ENCODE data around the gene QRFP.

The QRFP gene

DNA sequence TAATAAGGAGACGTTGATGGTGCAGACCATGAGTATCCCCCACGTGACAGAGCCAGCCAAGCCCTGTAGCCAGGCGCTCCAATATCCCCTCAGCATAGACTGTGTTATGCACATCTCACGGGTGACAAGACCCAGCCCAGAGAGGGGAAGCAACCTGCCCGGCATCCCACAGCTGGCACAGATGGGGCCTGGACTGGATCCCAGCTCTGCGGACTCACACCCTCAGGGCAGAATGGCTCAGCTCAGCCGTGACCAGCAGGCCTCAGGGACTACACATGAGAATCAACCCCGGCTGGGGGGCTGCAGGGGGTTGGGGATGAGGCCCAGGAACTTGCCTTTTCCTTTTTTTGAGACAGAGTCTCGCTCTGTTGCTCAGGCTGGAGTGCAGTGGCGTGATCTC, 30.7 kb upstream of the QRFP start:
- Histone ChIP-seq H3K27me3 (ENCODE audit: low read length) (no peaks in the 10 kb centered on the region), H4K20me1 (ENCODE audit: low read depth, low read length) (no peaks in the 10 kb centered on the region), H3K9me3 (ENCODE audit: insufficient read depth, low read length) (no peaks in the 10 kb centered on the region), H3K9me2 (replicated peaks; ENCODE audit: insufficient read depth, low read length) (no peaks in the 10 kb centered on the region), H2AFZ (ENCODE audit: low read depth, low read length, severe bottlenecking) (no peak overlapping the region), H3F3A (ENCODE audit: insufficient read depth) (no peaks in the 10 kb centered on the region), H3K4me3 (ENCODE audit: insufficient read depth, low read length, poor library complexity, severe bottlenecking) (no peak overlapping the region), H3K4me2 (ENCODE audit: low read depth, low read length, poor library complexity, severe bottlenecking) (no peak overlapping the region), H3K27ac (ENCODE audit: low read depth, low read length) (no peak overlapping the region), H3K36me3 (ENCODE audit: low read length) (no peaks in the 10 kb centered on the region), H3K9ac (ENCODE audit: low read length) (no peak overlapping the region), H3K79me2 (ENCODE audit: insufficient read depth, low read length) (no peaks in the 10 kb centered on the region)
- TF ChIP-seq CTCF (IDR thresholded peaks at IDR 0.05; ENCODE audit: insufficient read depth, low read length, poor library complexity, severe bottlenecking) (no peak), EZH2phosphoT487 (conservative IDR thresholded peaks at IDR 0.05; ENCODE audit: low read length) (no peak)

DNA sequence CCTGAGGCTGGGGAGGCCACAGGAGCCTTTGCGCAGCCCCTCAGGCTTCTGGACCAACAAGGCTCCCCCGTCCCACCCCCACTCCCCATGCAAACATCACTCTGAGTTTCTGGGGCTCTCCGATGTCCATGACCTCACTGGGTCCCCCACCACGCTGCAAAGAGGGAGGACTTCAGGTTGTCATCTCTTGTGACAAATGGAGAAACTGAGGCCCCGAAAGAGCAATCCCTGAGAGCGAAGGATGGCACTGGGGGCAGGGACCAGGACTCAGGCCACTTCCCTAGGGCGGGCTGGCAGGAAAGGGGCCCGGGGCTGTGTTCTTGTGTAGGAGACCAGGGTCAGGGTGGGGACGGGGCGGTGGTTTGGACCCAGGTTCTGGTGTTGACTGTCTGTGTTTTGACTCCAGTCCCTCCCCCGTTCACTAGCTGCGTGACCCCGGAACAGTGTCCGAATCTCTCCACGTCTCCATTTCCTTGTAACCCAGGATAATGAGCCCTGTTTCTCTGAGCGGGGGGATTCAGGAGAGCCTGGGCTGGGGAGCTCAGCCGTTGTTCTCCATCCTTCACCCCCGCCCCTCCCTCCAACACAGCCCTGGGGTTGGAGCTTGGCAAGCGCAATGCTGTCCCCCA, 28.6 kb upstream of the QRFP start:
- H3K4me3 ChIP-seq (ENCODE audit: insufficient read depth, low read length, poor library complexity, severe bottlenecking): no peak overlapping the region
- no peaks in the 10 kb centered on the region for H3K27me3 ChIP-seq (ENCODE audit: low read length)
- TF ChIP-seq EZH2phosphoT487 (conservative IDR thresholded peaks at IDR 0.05; ENCODE audit: low read length) (no peak), CTCF (IDR thresholded peaks at IDR 0.05; ENCODE audit: insufficient read depth, low read length, poor library complexity, severe bottlenecking) (no peak)
- no peak overlapping the region for H3K4me2 ChIP-seq (ENCODE audit: low read depth, low read length, poor library complexity, severe bottlenecking)
- no peaks in the 10 kb centered on the region for H4K20me1 ChIP-seq (ENCODE audit: low read depth, low read length)
- no peaks in the 10 kb centered on the region for H3K36me3 ChIP-seq (ENCODE audit: low read length)
- no peaks in the 10 kb centered on the region for H3K79me2 ChIP-seq (ENCODE audit: insufficient read depth, low read length)
- no peak overlapping the region for H3K27ac ChIP-seq (ENCODE audit: low read depth, low read length)
- H3K9me3 ChIP-seq (ENCODE audit: insufficient read depth, low read length): no peaks in the 10 kb centered on the region
- H3F3A ChIP-seq (ENCODE audit: insufficient read depth): no peaks in the 10 kb centered on the region
- no peak overlapping the region for H2AFZ ChIP-seq (ENCODE audit: low read depth, low read length, severe bottlenecking)
- H3K9me2 ChIP-seq (replicated peaks; ENCODE audit: insufficient read depth, low read length): no peaks in the 10 kb centered on the region
- H3K9ac ChIP-seq (ENCODE audit: low read length): no peak overlapping the region

- H3K4me2 ChIP-seq (ENCODE audit: low read depth, low read length, poor library complexity, severe bottlenecking): no peak overlapping the region
- H4K20me1 ChIP-seq (ENCODE audit: low read depth, low read length): no peaks in the 10 kb centered on the region
- H3K27me3 ChIP-seq (ENCODE audit: low read length): no peaks in the 10 kb centered on the region
- H3K9me3 ChIP-seq (ENCODE audit: insufficient read depth, low read length): no peaks in the 10 kb centered on the region
- H3K79me2 ChIP-seq (ENCODE audit: insufficient read depth, low read length): no peaks in the 10 kb centered on the region
- H3K36me3 ChIP-seq (ENCODE audit: low read length): no peaks in the 10 kb centered on the region
- H3K9me2 ChIP-seq (replicated peaks; ENCODE audit: insufficient read depth, low read length): no peaks in the 10 kb centered on the region
- H2AFZ ChIP-seq (ENCODE audit: low read depth, low read length, severe bottlenecking): no peak overlapping the region
- H3K9ac ChIP-seq (ENCODE audit: low read length): no peak overlapping the region
- no peak overlapping the region for H3K4me3 ChIP-seq (ENCODE audit: insufficient read depth, low read length, poor library complexity, severe bottlenecking)
- no peak overlapping the region for H3K27ac ChIP-seq (ENCODE audit: low read depth, low read length)
- H3F3A ChIP-seq (ENCODE audit: insufficient read depth): no peaks in the 10 kb centered on the region
- no peak for TF ChIP-seq EZH2phosphoT487 (conservative IDR thresholded peaks at IDR 0.05; ENCODE audit: low read length)
- no peak for TF ChIP-seq CTCF (IDR thresholded peaks at IDR 0.05; ENCODE audit: insufficient read depth, low read length, poor library complexity, severe bottlenecking)
Measured at GRCh38 chr9:130924448-130924788, 27.8 kb upstream of the QRFP start.

Data from SU-DHL-6 (cell line).